ENCODE data around the gene DPH1.
"Not testable (repeated sequence)": the region's sequence is repeated elsewhere in the genome, so short reads cannot be mapped to it uniquely, and the experiment has no call there.

The DPH1 gene

DNA sequence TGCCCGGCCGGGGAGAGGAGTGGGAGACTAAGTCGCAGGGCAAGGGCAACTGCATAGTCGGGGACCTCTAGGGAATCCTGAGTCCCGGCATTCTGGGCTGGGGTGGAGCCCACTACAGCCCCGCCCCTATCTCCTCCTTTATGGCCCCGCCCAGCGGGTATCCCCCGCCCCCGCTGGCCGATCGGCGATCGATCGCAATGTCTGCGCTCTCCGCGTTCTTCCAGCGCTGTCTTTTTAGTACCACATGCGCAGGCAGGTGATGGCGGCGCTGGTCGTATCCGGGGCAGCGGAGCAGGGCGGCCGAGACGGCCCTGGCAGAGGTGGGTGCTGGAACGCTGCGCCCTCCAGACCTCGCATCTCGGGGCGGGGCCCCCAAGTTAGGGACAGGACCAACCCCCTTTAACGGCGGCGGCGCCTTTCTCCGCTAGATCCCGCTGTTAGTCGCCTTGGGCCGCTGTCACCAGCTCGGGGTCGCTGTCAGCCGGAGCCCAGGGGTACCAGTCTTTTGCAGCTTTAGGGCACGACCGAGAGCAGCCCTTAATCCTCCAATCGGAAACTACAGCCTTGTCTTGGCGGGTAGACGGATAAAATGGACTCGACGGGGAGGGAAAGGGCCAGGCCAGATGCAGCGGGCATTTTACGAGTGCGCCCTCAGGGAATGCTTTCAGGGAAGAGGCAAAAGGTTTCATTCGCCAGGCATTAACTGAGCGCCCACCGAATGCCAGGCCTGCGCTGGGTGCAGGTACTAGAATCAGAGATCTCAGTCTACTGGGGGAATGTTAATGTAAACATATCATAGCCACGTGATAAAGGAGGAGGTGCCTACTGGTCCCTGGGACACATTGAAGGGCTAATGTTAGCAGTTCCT lies at the start of gene DPH1:
DPH1 (plus strand) TSS at position 243 of the 868 bp plus-strand sequence; CDS start at position 260, 17 bp downstream.
- peak; percentile 91 to 95 (median 94) for DNase-seq

DNA sequence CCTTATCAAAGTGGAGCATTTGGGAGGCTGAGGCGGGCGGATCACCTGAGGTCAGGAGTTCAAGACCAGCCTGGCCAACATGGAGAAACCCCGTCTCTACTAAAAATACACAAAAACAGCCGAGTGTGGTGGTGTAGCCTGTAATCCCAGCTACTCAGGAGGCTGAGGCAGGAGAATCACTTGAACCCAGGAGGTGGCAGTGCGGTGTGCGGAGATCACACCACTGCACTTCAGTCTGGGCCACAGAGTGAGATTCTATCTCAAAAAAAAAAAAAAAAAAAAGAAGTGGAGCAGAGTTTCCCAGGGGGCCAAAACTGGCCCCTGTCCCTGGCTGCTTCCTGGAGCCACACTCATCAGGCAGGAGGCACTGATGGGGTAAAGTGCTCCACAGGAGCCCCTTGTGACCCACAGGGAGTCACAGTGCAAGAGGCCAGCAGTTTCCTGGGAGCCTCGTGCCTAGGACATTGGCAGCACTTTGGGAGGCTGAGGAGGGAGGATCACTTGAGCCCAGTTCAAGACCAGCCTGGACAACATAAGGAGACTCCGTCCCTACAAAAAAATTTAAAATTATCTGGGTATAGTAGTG lies 49.2 kb upstream of the DPH1 start:
- DNase-seq, result no peak

DNA sequence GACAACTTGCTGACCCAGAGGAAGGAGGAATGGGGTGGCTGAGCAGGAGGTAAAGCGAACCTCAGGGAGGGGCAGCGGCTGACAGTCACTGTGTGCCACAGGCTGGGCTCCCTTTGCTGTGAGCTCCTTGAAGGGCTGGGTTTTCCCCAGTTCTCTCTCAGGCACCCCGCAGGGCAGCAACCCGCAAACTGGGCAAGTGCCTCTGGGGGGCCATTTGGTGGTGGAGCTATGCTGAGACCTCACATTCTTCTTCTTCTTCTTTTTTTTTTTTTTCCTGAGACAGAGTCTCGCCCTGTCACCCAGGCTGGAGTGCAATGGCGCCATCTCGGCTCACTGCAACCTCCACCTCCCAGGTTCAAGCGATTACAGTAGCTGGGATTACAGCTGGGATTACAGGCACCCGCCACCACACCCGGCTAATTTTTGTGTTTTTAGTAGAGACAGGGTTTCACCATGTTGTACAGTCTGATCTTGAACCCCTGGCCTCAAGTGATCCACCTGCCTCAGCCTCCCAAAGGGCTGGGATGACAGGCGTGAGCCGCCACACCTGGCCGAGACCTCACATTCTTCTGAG lies 47.1 kb upstream of the DPH1 start:
- not testable (repeated sequence) for DNase-seq

DNA sequence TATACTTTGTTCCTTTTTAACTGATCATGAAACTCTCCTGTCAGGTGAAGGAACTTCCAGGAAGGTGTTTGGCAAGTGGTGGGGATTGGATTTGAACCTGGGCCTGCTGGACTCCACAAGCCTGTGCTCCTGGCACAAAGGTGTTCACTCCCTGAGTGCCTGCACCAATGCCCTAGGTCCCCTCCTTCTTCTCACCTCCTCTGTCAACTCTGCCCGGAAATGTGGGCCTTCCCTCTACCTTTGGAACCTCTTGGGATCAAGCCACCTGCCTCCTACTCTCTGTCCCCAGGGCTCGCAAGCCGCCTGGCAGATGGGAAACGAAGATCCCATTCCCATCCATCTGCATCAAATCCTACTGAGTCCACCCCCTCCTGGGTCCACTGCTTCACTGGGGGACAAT lies 44.9 kb upstream of the DPH1 start:
- DNase-seq, result no peak

DNA sequence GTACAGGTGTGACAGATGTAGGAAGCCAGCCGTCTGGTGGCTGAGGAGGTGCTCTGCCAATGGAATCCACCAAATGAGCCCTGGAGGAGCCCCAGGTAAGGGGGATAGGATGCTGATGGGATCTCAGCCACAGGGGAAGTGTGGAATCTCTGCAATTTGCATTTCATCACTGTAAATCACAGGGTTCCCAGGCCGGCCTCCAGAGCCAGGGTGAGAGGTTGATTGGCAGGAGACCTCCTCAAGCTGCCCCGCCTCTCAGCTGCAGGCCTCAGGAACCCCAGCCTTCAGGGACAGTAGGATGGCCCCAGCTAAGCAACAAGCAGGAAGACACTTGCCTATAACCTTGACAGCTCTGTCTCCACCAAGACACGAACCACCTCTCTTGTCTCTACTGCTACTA lies 44.3 kb upstream of the DPH1 start:
- DNase-seq, result no peak

DNA sequence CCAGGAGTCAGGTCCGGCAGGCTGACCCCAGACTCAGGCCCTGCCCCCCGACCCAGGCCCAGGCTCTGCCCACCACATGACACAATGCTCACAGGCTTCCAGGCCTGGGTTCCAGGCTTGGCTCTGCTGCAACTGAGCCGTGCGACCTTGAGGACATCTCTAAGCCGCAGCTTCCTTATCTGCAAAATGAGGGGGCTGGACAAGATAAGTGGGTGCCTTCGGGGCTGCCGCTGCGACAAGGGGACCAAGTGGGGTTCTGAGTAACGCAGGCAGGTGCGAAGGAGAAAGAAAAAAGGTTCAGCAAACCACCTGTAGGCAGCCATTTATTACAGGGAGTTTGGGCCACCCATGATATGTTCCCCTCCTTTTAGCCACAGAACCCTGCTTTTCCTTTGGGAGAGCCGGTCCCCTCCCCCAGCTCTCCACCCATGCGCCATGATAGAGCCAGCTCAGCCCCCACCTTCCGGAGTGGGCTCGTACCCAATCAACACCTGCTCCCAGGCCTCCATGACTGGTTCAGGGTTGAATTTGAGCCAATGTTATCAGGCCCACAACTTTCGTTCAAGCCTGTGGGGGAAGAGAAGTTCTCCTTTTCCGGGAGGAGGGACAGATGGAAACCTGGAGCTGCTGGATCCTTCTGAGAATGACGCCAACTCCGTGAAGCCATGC lies 43.0 kb upstream of the DPH1 start:
- no peak for DNase-seq

DNA sequence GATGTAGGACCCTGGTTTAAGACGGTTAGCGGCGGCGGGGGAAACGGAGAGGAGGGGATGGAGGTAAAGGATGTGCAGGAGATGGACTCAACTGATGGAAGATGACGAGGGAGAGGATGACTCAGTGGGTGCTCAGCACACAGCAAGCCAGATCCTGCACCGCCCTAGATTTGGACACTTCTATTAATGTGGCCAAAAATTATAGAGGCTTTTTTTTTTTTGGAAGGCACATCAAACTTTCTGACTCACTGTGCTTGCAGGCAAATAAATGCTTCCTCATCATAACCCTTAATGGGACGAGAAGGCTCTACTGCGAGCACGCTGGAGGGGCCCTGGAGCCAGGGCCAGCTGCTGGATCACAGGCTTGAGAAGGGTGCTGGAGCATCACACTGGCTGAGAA lies 40.8 kb upstream of the DPH1 start:
- DNase-seq, result no peak

DNA sequence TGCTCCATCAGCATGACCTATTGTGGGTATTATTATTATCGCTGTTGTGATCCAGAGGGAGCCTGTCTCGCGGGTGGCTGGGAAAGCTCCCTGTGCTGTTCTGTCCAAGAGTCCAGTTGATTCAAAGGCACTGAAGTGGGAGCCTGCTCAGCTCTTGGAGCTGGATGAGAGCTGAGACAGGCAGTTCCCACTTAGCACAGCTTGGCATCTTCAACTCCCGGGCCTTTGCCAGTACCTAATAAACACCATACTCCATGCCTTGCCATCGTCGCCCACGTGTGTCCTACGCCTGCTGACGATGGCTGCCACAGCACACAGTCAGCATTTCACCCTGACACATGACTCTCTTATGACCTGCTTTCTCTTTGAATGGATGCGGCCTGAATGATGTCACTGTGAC lies 37.4 kb upstream of the DPH1 start:
- no peak for DNase-seq

DNA sequence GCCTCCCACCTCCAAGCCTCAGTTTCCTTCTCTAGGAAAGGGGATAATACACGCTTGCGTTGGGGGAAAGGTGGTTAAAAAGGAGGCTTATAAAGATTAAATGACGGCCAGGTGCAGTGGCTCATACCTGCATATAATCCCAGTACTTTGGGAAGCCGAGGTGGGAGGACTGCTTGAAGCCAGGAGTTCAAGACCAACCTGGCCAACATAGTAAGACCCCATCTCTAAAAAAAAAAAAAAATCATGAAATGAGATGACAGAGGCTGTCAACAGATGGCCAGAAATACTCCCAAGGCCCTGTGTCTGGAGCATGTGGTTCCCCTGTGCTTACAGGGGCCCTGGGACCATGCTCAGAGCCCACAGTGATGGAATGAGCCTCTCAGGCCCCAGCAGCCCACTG lies 35.2 kb upstream of the DPH1 start:
- DNase-seq, result no peak

DNA sequence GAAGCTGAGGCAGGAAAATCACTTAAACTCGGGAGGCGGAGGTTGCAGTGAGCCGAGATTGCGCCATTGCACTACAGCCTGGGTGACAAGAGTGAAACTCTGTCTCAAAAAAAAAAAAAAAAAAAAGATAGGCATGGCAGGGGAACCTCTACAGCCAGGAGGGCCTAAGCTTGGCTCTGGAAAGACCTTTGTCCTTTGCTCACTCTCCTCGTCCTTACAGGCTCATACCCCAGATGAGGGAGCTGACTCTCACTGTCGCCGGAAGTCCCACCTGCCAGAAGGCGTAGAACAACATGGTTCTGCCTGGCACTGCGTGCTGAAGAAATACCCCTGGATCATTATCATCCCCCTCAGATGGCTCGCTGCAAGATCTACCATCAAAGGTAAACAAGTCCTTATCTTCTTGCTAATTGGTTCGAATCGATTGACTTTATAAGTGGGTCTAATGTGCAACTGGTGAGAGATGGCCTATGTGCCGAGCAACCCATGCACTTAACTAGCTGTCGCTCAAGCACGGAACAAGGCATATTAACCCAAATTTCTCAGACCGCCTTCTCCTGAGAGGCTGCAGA lies 34.5 kb upstream of the DPH1 start:
- DNase-seq, result no peak

DNA sequence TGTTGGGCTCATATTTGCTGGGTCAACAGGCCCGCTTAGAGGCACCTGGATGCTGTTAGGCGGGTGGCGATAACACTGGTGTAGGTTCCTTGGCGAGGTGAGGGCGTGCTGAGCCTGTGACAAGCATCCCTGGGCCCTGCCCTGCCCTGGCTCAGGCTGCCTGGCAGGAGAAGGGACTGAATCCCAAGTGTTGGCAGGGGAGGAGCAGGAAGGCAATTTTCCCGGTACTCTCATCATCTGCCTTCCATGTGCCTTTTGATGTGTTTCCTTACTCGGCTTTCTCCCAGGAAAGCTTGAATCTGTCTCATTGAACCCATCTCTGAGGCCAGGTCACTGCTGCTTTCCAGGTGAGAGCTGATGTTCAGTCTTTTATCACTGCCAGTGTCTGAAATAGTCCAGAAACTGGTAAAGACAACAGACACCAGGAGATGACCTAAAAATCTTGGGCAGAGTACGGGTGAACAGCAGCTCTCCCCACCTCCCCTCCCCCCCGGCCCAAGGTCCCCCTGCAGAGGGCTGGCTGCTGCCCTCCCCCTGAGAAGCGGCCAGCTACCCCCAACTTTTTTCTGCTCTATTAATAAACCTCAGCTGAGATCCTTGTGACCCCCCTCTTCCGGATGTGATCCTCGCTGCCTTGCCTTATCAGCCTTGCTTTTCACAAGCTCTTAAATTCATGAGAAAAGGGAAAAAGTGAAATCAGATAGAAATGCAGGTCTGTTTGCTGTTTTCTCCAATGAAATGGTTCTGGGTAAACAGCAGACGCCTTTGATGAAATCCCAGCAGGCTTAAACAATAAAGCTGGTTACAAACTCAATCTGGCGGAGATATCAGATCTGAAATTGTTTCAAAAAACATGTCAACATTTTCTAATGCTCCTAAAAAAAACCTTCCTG lies 33.8 kb upstream of the DPH1 start:
- DNase-seq, result no peak

DNA sequence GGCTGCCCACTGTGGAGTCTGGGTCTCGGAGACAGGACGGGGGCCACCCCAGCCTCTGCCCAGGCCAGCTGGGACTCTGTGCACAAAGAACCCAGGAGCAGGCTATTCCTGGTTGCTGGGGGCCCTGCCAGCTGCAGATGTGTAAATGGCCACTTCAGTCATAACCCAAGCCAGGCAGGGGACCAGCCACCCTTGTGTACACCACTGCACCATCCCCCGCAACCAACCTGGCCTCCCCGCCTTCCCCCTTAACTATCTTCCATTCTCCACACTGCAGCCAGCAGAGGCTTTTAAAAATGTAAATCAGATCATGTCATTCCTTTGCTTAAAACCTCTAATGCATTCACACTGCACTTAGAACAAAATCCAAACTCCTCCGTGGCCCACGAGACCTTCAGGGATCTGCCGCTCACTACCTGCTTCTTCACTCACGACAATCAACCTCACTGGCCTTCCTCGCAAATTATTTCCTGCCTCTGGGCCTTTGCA lies 33.1 kb upstream of the DPH1 start:
- DNase-seq, result no peak

DNA sequence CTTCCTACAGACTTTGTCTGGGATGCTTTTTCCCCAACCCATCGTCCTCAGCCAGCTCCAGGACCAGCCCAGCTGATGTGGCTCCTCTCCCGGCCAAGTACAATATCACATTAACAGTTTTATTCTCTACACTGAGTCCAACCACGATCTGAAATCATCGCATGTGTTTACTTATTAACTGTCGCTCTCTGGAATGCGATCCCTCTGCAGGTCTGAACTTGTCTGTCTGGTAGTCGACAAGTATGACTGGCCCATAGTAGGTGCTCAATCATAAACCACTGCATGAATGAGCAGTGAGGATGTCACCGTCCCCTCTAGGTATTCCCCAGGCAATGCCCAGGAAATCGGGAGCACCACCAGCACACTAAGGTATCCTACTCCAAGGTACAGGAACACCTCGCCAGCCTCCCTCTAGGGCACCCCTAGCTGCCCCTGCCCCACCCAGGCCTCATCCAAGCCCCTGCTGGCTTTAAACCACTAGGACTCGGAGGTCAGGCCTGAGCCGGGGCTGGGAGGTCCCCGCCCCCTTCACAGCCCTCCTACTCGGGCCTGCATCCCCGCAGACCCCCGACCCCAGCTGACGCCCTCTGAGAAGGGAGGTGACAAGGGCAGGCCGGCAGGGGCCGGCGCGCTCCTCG lies 32.5 kb upstream of the DPH1 start:
- DNase-seq, result no peak

DNA sequence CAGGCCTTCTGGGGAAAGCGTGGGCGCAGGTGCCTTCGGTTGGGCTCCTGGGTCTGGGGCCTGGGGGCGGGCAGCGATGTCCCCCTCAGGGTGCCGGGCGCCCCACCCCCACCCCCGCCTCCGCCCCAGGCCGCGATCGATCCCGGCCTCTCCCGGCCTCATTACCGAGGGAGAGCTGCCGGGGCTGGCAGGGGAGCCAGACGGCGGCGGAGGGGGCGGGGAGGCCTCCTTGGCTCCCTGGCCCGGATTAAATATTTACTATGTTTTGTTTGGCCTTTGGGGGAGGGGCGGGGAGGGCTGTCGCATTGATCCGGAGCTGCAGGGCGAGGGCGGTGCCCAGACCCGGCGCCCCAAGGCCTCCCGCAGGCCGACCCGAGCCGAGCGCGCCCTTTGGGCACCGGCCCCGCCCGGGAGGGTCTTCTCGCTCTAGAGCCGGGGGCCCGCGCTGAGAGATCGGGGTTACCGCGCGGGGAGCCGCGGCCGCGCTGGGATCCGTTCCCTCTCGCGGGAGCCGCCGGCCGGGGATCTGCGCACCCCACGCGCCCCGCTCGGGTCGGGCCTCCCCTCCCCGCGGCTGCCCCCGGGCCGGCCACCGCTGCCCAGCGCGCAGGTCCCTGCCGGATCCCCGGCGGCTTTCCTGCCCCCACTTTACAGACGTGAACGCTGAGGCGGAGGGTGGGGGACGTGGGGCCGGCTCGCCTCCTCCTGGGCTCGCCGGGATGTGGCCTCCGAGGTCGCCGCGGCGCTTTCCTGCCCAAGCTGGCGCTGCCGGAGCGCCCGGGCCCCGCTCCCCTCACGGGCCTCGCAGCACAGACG lies 31.8 kb upstream of the DPH1 start:
- peak in 1 of 3 donors; percentile 28 for DNase-seq

DNA sequence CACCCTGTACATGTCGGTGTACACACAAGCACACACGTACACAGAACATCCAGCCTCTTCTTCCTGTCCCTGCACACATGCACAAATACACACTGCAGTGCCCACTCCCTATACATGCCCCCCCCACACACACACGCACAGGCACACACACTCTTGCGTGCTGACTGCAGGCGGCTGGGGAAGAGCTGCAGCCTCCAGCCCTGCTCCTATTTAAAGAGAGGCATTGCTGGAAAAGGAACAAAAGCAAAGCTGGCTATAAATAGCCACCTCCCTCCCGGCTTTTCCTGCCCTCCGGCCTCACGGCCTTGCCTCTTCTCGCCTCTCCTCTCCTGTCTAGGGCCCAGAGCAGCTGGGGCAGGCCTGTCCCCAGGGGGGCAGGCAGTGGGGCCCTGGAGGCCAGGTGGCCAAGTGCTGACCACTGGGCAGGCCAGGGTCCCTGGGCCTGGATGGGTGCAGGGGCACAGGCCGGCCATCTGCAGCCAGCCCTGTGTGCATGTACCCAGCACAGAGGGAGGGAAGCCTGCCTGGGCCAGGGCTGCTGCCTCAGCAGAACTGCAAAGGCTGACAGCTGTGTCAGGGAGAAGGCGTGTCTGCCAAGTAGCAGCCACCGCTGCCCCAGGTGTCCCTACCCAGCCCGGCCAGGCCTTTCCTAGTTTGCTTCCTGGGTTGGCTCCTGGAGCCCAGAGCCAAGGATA lies 30.2 kb upstream of the DPH1 start:
- DNase-seq, result peak in 1 of 3 donors; percentile 26

DNA sequence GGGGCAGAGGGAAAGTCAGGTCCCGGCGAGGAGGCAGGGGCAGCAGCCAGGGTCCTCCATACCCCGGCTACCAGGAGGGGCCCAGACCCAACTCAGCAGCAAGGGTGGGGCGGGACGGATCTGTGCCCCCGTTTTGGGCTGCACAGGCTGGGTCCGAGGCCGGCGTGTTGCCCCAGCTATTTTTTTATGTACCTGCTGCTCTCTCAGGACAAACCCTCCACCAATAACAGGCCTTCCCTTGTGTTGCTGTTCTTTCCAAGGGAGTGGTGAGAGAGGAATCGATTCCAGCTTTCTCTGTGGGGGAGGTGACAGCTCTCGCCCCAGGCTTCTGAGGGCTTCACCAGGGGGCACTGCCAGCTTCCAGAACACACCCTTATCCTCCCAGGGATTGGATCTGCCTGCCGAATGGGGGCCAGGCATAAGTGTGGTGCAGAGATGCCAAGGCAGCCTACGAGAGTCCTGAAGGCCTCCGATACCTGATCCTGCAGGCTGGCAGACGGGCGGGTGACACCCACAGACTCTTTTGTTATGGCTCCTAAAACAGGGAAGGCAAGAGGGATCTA lies 27.1 kb upstream of the DPH1 start:
- no peak for DNase-seq

DNA sequence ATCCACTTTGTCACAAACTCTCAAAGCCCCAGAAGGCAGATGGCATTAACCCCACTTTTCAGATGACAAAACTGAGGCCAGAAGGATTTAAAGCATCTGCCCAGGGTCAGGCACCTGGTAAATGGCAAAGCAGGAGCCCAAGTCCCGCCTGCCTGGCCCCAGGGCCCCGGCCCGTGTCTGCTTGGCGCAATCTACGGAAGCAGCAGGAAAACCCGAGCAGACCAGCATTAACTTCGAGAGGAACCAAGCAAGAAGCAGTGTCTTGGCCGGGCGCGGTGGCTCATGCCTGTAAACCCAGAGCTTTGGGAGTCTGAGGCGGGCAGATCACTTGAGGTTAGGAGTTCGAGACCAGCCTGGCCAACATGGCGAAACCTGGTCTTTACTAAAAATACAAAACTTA lies 26.4 kb upstream of the DPH1 start:
- DNase-seq, result no peak

DNA sequence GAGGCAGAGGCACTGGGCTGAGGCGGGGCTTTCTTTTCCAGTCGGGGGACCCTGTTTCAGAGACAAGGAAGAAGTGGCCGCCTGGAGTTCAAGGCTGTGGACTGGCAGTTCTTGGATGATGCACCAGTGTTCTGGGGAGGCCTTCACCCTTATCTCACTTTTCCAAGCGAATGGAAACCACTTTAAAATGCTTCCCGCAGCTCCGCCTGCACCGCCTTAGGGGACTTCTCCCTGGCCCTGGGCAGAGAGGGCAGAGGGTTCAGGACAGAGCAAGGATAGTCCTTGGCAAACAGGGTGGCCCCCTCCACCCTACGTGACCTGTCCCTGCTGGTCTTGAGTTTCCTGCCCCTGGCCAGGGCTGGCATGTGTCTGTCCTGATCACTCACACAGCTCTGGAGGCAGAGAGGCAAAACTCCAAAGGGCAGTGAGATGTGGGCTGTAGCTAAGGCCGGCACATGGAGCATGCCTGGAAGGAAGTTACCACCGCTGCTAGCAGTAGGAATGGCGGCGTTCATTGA lies 25.5 kb upstream of the DPH1 start:
- DNase-seq, result no peak

Data from suppressor macrophage treated with lipopolysaccharide for 1 hour (primary cell).